GM20431 (cell line): ENCODE results near the gene ABI3.
"Not testable (repeated sequence)": the region's sequence is repeated elsewhere in the genome, so short reads cannot be mapped to it uniquely, and the experiment has no call there.

ENCODE experiments used
- in situ Hi-C: fragments of 300-500 bp; cut with MseI, MboI; formaldehyde crosslinking; loops from one replicate; pipeline ENCODE4 v1.15.0; 2020; ENCODE audit warnings: low sequenced_read_pairs; ENCODE audit not compliant: unreplicated experiment

The ABI3 gene

GRCh38 chr17:49210158-49211029, at the start of gene ABI3, which contains the start of gene GNGT2:
ABI3 (plus strand) TSS chr17:49210707; CDS start chr17:49210725, 18 bp downstream.
GNGT2 (minus strand) TSS chr17:49210574; CDS start chr17:49207422, 3,152 bp downstream.
- in situ Hi-C loops = no loop called here

- in situ Hi-C loops = no loop called here
These were observed 47.6 kb upstream of the ABI3 start for GRCh38 chr17:49162866-49163265.

GRCh38 chr17:49165143-49165542, 45.4 kb upstream of the ABI3 start:
- in situ Hi-C loops = no loop called here

GRCh38 chr17:49168706-49169105, 41.8 kb upstream of the ABI3 start:
- in situ Hi-C loops = no loop called here

GRCh38 chr17:49170216-49170615, 40.3 kb upstream of the ABI3 start:
- in situ Hi-C loops = no loop called here

GRCh38 chr17:49170711-49171110, 39.8 kb upstream of the ABI3 start:
- in situ Hi-C loops = not testable (repeated sequence)

GRCh38 chr17:49175978-49176377, 34.5 kb upstream of the ABI3 start:
- in situ Hi-C loops = loop anchor here (5.0 kb wide), 1 partner anchor 51 kb away; no protein-coding TSS in a partner anchor

- in situ Hi-C loops = no loop called here
These were observed 30.2 kb upstream of the ABI3 start for GRCh38 chr17:49180303-49180702.

- in situ Hi-C loops = no loop called here
These were observed 29.4 kb upstream of the ABI3 start for GRCh38 chr17:49180998-49181635.

- in situ Hi-C loops = no loop called here
These were observed 27.2 kb upstream of the ABI3 start for GRCh38 chr17:49183341-49183740.

- in situ Hi-C loops = no loop called here
These were observed 26.7 kb upstream of the ABI3 start for GRCh38 chr17:49183801-49184200.

- in situ Hi-C loops = not testable (repeated sequence)
These were observed 26.0 kb upstream of the ABI3 start for GRCh38 chr17:49184522-49184921.

- in situ Hi-C loops = not testable (repeated sequence)
These were observed 25.1 kb upstream of the ABI3 start for GRCh38 chr17:49185381-49185780.

GRCh38 chr17:49187301-49187700, 23.2 kb upstream of the ABI3 start:
- in situ Hi-C loops = no loop called here

GRCh38 chr17:49190932-49191331, 19.6 kb upstream of the ABI3 start:
- in situ Hi-C loops = no loop called here

- in situ Hi-C loops = no loop called here
These were observed 19.0 kb upstream of the ABI3 start for GRCh38 chr17:49191409-49191916.

GRCh38 chr17:49191917-49192741, 18.4 kb upstream of the ABI3 start:
- in situ Hi-C loops = no loop called here

GRCh38 chr17:49193513-49194296, 16.8 kb upstream of the ABI3 start:
- in situ Hi-C loops = no loop called here

GRCh38 chr17:49194297-49194607, 16.3 kb upstream of the ABI3 start:
- in situ Hi-C loops = no loop called here

GRCh38 chr17:49195751-49196150, 14.8 kb upstream of the ABI3 start:
- in situ Hi-C loops = no loop called here
